Epithelial cell of esophagus (primary cell): Measurements from ENCODE around the gene GOLGA5.

ENCODE experiments used
- DNase-seq: peaks from one replicate; pipeline ENCODE4 v3.0.0; 2010; ENCODE audit warnings: low read depth
- H3K4me3 ChIP-seq: 2 replicates; pipeline ENCODE4 v1.5.1; 2011; ENCODE audit warnings: mild to moderate bottlenecking, low read length, control low read depth
- CTCF ChIP-seq: IDR thresholded peaks from 2 replicates; pipeline ENCODE4 v1.5.1; 2011; ENCODE audit warnings: low read depth, mild to moderate bottlenecking, low read length, control low read depth, inconsistent platforms; ENCODE audit not compliant: insufficient read depth; ENCODE audit errors: missing control alignments

Gene GOLGA5

GRCh38 chr14:92877757-92878431 lies 83.8 kb downstream of the GOLGA5 start:
- no peak for DNase-seq
- TF ChIP-seq CTCF = no peak
- no peak overlapping the region for H3K4me3 ChIP-seq

- TF ChIP-seq CTCF = no peak
- H3K4me3 ChIP-seq = no peak overlapping the region
- peak; percentile 47 for DNase-seq
These were observed 86.2 kb downstream of the GOLGA5 start for GRCh38 chr14:92880351-92880750.

- peak overlapping the region; percentile 9 for H3K4me3 ChIP-seq
- peak; percentile 83 for DNase-seq
- TF ChIP-seq CTCF = peak; percentile 68
These were observed 86.7 kb downstream of the GOLGA5 start for GRCh38 chr14:92880851-92881250.

GRCh38 chr14:92883066-92883465 lies 89.0 kb downstream of the GOLGA5 start:
- no peak for DNase-seq
- TF ChIP-seq CTCF = no peak
- H3K4me3 ChIP-seq = no peak overlapping the region

GRCh38 chr14:92884410-92884809 lies 90.3 kb downstream of the GOLGA5 start:
- no peak for TF ChIP-seq CTCF
- H3K4me3 ChIP-seq = no peak overlapping the region
- DNase-seq = no peak

- no peak overlapping the region for H3K4me3 ChIP-seq
- no peak for TF ChIP-seq CTCF
- no peak for DNase-seq
These were observed 91.4 kb downstream of the GOLGA5 start for GRCh38 chr14:92885279-92886061.
